Measurements from ENCODE around the gene PLCH2.

The PLCH2 gene

DNA sequence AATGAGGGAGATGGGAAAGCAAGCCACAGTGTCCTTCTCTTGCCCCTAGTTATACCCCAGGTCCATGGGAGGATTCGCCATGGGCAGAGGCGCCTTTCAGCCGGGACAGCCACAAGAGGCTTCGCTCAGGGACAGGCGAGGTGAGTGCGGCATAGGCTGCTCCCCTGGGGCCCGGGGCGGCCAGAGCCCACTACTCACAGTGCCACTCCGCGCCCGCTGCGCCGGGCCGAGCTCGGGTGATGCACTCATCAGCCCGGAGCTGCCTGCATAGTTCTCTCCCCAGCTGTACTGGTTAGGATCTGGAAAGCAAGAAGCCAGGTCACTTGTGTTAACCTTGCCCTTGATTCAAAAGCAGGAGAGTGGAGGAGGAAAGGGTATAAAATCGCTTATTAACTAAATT, 41.9 kb downstream of the PLCH2 start:
- DNase-seq: no peak

DNA sequence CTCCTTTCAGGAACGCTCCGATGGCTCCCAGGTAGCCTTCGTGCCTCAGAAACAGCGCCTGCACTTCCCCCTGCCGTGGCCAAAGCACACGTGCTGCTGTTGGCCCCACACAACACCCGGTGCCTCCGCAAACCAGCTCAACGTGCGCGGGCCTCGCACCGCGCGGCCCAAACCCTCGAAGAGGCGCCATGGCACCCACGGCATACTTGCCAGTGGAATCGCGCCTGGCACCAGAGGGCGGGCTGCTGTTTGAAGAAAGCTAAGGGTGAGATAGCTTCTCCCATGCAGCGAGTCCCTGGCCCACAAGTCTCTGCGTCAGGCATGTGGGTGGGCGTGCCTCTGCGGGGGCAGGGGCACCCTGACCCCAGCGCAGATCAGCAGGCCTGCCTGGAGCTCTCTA, 42.4 kb downstream of the PLCH2 start:
- DNase-seq: no peak

DNA sequence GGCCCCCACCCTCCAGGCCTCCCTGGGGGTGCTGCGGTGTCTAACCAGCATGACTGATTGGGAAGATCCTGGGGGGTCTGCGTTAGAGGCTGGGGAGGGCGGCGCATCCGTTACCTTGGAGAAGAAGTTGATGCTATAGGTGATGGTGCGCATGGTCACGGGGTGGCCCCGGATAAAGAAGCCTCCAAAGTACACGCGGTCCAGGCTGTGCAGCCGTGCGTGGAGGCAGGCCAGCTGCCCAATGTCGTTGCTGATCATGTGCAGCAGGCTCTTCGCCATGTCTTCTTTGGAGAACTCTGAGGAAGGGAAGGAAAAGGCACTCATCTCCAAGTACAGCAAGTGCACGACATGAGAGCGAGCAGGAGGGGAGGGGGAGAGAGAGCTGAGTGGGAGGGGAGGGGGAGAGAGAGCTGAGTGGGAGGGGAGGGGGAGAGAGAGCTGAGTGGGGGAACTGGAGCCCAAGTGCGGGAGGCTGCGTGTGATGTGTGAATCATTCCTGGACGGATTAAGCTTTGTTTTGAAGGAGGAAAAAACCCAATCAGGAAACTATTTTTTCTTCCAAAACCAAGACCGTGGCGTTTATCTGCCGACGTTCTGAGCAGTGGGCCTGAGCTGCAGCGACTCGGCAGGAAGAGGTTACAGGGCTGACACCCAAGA, 43.1 kb downstream of the PLCH2 start:
- DNase-seq: no peak

DNA sequence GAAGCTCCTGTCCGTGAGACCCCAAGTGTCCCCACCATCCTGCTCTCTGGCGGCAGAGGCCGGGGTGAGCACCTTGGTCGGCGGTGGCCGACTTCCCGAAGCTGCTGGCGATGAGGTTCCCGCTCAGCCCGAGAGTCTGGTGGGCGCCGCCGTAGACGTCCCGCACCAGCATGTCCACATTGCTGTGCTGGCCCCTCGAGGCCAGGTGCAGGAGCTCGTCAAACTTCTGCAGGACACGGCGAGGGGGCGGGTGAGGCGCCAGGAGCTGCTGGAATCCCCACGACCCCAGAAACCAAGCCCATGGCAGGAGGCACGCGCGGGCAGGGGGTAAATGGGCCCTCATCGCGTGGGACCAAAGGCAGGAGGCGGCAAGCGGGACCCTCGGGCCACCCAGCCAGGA, 43.6 kb downstream of the PLCH2 start:
- DNase-seq: no peak

DNA sequence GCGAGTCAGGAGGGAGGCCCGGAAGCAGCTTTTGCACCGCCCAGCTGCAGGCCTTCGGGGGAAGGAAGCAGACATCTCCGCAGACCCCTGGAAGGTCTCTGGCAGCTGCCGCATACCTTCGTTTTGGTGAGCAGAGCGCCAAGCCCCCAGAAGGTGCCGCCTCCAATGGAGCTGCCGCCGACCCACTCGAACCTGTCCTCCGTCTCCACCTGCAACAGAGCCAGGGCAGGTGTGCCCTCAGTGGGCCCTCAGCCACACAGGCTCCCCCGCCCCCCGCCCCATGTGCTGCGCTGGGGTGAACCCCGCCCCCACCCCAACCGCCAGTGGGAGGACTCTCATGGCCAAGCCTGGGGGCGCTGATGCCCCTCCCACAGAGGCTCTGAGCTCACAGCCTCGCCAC, 44.1 kb downstream of the PLCH2 start:
- DNase-seq: no peak

DNA sequence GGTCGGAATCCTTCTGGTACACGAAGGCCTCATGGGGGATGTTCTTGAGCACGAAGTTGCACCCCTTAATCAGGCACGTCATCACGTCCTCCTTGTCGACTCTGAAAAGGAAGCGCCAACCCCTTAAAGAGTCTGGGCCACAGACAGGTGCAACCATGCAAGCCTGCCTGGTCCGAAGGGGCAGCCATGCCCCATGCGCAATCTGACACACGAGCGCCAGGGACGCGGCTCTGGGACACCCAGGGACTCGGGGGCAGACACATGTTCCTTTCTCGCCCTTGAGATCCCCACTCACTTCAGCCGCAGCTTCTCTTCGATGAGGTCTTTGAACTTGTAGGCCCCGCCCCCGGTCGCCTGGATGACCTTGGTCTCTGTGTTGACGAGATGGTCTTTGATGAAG, 44.7 kb downstream of the PLCH2 start:
- no peak for DNase-seq

DNA sequence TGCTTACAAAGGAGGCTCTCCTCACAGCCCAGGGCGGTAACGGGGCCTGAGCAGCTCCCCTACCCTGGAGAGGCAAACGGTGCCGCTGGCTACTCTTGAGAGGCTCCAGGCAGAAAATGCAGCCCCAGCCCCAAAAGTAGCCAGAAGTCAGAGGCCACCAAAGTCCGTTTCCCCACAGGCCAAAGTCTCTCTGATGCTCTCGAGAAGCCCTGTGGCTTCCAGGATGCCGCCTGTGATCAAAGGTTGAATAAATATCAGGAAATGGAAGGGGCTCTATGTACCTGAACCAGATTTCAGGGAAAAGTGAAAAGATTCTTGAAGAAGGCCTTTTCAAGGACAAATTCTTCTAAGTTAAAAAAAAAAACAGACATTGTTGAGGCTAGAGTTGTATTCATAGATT, 46.1 kb downstream of the PLCH2 start:
- DNase-seq: no peak

DNA sequence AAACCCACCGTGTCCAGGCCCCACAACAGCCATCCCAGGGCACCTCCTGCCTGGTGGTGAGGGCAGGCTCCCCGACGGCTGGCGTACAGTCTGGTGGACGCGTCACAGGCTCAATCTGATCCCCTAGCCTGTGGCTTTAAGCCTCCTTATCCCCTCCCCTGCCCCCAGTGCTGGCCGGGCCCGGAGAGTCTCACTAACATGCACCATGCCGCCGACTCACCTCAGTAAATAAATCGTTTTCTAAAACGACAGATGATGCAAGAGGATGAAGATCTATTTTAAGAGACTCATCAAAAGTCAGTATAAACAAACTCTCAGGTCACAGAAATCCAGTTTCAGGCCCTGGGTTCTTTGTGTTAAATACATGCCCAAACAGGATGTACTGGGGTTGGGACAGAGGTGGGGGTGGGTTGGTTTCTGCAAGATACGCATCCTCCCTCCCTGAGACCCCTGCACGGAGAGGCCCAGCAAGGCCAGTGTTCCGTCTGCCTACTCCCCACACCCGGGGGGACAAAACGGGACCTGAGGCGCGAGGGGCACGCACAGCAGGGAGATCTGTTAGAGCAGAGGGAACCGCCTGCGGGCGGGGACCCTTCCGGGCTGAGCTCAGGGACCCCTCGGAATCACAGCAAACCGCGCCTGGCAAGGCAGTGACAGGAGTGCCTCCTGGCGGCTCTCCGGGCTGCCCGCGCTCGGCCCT, 47.3 kb downstream of the PLCH2 start:
- DNase-seq: no peak

DNA sequence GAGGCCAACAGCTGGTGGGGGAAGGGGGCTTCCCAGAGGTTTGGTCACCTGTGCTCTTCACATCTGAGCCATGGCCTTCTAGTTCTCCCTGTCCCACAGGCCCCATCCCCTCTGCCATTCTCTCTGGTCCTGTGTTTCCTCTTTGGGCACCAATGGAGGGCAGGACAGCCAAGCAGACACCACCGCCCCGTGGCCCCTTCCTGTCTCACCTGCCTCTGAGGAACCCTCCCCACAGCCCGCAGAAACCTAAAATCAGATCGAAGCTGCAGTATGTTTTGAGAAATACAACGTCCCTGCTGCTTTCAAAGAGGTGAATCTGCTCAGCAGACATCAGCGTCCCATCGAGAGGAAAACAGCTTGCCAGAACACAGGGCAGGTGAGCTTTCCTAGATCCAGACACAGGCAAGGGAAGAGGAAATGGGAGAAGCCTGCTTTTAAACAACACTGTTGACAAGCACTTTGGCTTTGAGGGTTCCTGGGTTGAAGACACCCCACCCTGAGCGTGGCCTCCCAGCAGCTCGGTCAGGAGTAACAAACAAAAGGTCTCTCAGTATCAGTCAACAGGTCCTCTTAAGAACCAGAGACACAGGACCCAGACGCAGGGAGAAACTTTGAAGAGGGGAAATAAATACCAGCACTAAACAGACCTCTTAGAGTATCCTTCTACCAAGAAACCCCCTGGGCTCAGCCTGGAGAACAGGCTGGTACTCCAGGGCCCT, 48.0 kb downstream of the PLCH2 start:
- no peak for DNase-seq

DNA sequence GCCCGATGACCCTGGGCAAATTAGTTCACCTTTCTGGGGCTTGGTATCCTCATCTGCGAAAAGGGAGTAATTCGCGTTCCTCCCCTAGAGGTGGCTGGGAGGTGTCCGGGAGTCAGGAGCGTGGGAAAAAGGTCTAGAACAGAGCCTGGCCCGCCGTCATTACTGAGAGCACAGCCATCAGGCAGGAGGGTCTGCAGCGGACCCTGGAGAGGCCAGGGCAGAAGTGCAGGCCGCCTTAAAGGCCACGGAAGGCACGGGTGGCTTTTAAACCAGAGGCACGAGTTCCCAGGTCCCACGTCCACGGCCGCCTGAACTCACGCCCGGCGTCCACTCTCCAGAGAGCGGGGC, 49.5 kb downstream of the PLCH2 start:
- no peak for DNase-seq

DNA sequence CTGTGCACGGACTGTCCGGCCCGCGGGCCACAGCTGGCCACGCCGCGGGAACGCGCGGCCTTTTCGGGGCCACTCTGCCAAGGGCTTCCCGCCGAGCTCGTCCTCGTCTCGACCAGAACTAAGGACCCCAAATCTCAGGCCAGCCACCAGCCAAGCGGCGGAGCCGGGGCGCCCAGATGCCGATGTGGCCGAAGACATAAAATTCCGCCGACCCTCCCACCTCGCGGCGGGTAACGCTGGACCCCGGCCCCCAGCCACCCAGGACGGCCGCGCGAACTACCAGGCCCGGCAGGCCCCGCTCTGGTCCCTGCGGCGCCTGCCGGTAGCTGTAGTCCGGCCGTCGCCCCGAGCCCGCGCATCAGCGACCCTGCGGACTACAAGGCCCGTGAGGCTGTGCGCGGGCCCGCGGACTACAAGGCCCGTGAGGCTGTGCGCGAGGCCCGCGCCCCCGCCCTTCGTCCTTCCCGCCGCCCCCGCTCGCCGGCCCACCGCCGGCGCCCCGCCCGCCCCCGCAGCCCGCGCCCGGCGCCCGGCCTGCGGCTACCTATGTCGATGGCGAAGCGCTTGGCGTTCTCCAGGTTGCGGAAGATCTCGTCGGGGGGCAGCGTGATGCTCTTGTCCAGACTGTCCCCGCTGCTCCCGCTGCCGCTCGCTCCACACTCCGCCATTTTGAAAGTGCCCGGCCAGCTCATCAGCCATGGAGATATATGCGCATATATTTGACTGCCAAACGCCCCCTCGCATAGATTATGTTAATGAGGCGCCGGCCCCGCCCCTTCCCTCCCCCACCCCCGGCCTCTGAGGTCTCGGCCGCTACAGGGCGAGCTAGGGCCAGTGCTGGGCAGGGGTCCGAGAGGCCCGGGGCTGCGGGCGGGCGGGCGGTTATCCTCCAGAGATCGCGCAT, 50.1 kb downstream of the PLCH2 start, which contains the start of gene PANK4:
PANK4 (minus strand) TSS at position 677 of the 904 bp plus-strand sequence; CDS start at position 668, 9 bp downstream.
- peak; percentile 96 for DNase-seq

DNA sequence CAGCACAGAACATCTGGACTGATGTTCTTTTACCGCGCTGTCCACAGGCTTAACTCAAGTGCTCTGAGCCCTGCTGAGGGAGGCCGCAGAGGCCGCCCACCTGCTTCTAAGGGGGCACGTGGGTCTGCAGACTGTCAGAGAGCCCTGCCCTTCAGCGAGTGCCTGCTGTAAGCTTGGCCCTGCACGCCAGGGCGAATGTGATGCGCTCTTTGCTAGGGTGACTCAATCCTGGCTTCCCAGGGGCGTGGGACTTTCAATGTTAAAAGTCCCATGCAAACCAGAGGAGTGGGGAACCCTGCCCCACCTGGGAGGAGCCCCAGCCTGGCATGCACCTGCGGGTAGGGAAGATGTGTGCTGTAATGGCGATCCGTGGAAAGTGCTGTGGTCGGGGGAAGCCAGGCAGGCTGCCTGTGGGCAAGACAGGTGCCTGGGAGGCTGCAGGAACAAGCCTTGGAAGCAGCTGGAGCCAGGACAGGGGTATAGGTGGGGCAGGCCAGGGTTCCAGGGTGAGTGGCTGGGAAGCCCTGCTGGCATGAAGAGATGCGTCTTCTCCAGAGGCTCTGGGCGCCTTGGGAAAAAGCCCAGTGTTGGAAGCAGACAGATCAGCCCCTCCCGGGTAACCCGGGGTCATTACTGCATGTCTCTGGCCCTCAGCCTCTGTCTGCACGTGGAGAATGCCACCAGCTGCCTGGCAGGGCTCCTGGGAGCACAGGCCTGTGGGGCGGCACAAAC, 50.9 kb downstream of the PLCH2 start:
- no peak for DNase-seq

DNA sequence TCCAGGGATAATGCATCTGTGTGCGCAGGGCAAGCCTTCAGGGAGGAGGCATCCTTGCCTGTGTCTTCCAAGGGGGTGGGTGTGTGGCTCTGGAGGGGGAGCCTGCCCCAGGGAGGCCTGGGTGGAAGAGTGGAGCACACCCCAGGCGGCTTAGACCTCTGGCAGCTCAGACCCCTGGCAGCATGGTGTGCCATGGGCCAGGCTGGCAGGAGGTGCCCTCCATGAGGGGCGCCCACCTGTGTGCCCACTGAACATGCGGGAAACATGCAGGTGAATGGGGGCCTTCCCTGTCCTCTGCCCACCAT, 51.4 kb downstream of the PLCH2 start:
- no peak for DNase-seq

DNA sequence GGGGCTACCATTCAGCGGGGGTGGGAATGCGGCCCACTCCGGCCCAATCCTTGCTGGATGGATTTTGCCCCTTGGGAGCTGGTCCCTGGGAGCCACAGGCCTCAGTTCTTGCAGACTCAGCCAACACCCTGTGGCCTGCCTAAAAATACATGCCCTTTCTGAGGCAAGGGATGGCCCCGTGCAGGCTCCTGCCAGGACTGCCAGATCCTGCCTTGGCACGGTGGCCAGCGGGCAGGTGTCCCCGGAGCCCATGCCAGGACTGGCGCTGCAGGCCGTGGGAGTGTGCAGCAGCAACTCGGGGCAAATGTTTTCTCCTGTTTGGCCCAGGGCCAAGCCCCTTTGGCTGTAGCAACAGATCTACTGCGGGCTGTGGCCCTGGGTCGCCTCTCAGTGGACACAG, 51.9 kb downstream of the PLCH2 start:
- DNase-seq: no peak

DNA sequence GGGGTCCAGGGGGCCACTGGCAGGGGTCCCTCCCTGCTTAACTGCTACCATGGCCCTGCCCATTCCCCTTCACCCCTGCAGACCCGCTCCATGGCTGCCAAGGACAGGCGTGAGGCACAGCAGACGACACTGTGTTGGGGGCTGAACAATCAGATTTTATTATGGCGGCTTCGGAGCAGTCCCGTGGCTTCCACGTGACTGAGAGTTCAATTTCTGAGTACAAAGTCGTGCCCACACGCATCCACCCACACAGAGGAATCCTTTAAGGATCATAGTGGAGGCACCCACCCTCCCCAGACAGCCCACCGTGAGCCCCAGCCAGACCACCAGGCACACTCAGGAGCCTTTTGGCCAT, 52.5 kb downstream of the PLCH2 start:
- DNase-seq: no peak

DNA sequence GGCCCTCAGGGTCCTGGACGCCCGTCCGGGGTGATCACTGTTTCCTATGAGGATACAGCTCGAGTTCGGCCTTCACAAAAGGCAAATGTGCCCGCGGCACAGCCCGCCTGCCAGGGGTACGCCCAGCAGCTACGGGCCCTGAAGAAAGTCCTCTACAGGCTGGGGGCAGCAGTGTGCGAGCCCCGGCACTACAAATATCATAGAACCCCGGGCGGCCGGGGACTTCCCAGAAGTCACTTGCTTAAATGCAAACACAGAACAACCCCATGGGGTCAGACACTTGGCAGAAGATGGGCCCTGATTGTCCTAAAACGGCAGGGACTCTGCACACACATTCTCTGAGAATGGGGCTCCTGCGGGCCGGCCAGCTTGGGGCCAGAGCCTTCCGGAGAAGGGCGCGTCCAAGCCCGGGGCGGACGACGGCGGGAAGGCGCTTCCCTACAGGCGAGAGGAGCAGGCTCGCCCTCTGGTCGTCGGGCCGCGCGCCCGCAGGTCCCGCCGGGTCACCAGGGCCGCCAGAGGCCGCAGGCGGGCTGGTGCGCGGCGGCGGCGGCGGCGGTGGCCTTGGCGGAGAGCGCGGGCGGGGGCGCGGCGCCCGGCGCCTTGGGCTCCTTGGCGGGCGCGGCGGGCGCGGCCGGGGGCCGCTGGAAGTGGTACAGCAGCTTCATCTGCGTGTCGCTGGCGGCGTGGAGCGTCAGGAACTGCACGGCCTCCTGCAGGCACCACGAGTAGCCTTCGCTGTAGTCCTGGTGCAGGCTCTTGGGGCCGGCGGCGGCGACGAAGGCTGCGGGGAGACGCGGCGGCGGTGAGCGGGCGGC, 53.1 kb downstream of the PLCH2 start:
- no peak for DNase-seq

DNA sequence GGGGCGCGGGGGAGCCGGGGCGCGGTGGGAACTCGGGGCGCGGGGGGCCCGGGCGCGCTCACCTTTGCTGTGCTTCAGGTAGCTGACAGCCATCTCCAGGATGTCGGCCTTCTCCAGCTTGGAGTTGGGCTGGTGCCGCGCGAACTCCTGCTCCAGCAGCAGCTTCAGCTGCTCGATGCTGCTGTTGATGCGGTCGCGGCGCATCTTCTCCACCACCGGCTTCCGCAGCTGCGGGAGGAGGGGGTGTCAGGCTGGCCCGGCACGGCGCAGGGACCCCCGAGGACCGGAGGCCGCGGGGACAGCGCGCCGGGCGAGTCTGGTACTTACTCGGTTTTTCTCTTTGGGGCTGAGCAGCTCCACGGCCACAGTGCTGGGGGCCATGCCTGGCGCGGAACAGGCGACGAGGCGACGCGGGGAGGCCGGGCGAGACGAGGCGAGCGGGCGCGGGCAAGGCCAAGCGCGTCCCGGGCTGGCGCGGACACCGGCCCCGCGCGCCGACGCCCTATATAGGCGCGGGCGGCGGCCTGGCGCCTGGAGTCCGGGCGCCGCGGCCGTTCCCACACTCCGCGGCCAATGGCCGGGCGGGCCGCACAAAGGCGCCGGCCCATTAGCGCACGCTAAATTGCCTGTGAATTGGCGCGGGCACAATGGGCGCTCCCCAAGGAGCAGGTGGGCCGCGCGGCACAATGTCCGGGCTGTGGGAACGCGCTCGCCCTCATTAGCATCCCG, 53.9 kb downstream of the PLCH2 start, which contains the start of gene HES5:
HES5 (minus strand) TSS at position 480 of the 729 bp plus-strand sequence; CDS start at position 381, 99 bp downstream.
- DNase-seq: no peak

DNA sequence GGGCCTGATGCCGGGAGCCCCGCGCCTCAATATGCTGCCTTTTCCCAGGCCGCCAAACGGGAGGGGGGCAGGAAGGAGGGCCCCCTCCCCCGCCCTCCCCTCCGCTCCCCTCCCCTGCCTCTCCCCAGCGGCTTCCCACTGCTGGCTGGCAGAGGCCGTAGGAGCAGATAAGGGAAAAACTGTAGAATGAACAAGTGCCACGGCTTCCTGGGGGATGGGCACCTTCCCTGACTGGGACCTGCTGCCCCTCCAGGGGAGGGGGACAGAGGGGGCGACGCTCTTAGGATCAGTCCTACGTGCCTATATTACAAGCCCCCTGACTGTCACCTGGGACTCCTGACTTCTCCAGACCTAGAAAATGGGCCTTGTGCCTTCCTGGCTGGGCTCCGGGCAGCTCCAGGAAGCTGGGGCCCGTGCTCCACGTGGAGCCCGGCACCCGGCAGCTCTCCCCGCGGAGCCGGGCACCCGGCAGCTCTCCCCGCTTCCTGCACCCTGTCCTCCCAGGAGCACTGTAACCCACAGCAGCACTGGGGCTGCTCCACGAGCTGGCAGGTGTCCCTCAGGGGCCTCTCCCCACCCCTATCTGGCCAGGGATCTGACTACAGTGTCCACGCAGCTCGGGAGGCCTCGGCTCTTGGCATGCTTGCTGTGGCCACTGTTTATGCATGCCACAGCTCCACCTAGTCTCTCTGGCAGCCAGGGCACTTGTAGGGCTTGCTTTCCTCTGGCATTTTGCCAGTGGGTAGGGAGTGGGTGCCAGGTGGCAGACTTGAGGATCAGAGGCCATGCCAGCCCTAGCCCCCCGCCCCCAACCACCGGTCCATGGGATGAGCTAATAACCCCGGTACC, 54.6 kb downstream of the PLCH2 start:
- DNase-seq: peak; percentile 76

DNA sequence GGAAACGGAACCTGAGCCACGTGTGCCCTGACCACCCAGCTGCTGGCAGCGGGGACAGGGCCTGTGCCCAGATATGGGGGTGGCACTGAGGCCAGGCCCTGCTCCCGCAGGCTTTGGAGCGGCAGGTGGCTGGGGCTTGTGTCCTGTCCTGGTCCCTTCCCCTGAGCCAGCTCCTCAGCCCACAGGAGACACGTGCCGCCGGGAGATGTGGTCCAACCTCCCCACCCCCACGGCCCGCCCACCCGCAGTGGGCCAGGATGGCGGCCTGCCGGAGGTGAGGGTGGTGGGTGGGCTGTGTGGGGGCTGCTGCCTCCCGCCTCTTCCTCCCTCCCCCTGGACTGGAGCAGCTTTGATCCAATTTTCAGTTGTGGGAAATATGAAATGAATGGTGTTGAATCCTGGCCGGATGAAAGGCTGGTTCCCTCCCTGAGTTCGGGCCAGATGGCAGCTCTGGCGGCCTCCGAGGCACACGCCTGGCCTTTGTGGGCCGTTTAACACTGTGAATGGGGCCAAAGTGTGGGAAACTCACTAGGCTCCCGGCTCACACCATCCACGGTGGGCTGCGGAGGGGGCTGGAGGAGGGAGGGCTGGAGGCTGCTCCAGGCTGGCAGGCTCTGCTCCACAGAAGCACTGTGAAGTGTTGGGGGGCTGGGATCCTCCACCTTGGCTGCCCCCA, 56.5 kb downstream of the PLCH2 start:
- DNase-seq: no peak
